K562 (cell line): ENCODE results near the gene STIM1. TPM values are rescaled to one million over a fixed set of nuclear protein-coding genes. Genes with fewer than 3 reads are reported as not detected.

Experiments used
- ATAC-seq: fragments of 200-7000 bp; cut with Tn5 transposase; 3 replicates; pipeline ENCODE4 v1.9.1; 2020; ENCODE audit warnings: moderate library complexity
- BruUV-seq: library from RNA; stranded (reverse); fragments of 400-500 nt; replicated peaks from 2 replicates; lab custom pipeline; 2021; lab: Mats Ljungman, UMichigan
- CTCF ChIA-PET: fragments of 300-600 bp; formaldehyde crosslinking; extraction: SDS; loops from one replicate; lab custom pipeline; 2021; ENCODE audit warnings: low intra/inter-chr PET ratio; lab: Yijun Ruan, JAX
- POLR2A ChIA-PET: fragments of 300-600, 350-650 bp; sonication (Branson Sonifier 250); formaldehyde crosslinking; extraction: SDS; loops from one replicate; lab custom pipeline; 2021; ENCODE audit warnings: antibody characterized with exemption, inconsistent platforms; lab: Yijun Ruan, JAX
- DNase-seq, 4 experiments: peaks; one replicate each; pipeline versions ENCODE4 v3.0.0 to v3.0.0-alpha.2; 2011 to 2018; ENCODE audit warnings: low spot score in 3 of 4, mixed read lengths in 3 of 4; ENCODE audit errors: extremely low read depth in 1 of 4
- FAIRE-seq: peaks from 2 replicates; lab custom pipeline; 2011; peaks lifted over from hg19 to GRCh38; lab: Jason Lieb, UNC
- H2AFZ ChIP-seq: 2 replicates; pipeline ENCODE4 v1.6.0; 2011; ENCODE audit warnings: low read depth, low read length, control low read depth, inconsistent platforms
- H3K27ac ChIP-seq: fragments of 200-600 bp; 3 replicates; pipeline ENCODE4 v1.8.0; 2011; ENCODE audit warnings: low read depth, mild to moderate bottlenecking, control low read depth, inconsistent platforms, low read length, moderate library complexity, mixed read lengths; ENCODE audit errors: extremely low read depth
- H3K27me3 ChIP-seq, 2 experiments: fragments of 300-600 bp in 1 of 2; 2 replicates in 1 of 2; 3 replicates in 1 of 2; pipeline versions ENCODE4 v1.6.0 to v1.8.0; 2011; ENCODE audit warnings: inconsistent platforms in 2 of 2, low read length in 2 of 2, mild to moderate bottlenecking in 1 of 2, mixed read lengths in 1 of 2, moderate library complexity in 1 of 2; ENCODE audit not compliant: control insufficient read depth in 2 of 2, insufficient read depth in 2 of 2
- H3K36me3 ChIP-seq: fragments of 300-600 bp; 3 replicates; pipeline ENCODE4 v1.8.0; 2011; ENCODE audit warnings: mild to moderate bottlenecking, low read length, inconsistent platforms; ENCODE audit not compliant: control insufficient read depth, insufficient read depth
- H3K4me1 ChIP-seq, 2 experiments: fragments of 200-600 bp in 1 of 2; replicated peaks in 1 of 2; 2 replicates in 1 of 2; 3 replicates in 1 of 2; pipeline versions ENCODE4 v1.5.1 to v1.8.0; 2011; ENCODE audit warnings: inconsistent platforms in 2 of 2, low read length in 2 of 2, mild to moderate bottlenecking in 1 of 2, mixed read lengths in 1 of 2, moderate library complexity in 1 of 2; ENCODE audit not compliant: control insufficient read depth in 2 of 2, insufficient read depth in 2 of 2
- H3K4me2 ChIP-seq: 2 replicates; pipeline ENCODE4 v1.6.1; 2011; ENCODE audit warnings: low read length, control low read depth, inconsistent platforms, mixed read lengths; ENCODE audit not compliant: insufficient read depth
- H3K4me3 ChIP-seq: fragments of 200-600 bp; sonication (generic), shearing (Covaris generic); 2 replicates; pipeline ENCODE4 v1.5.1; 2016; ENCODE audit warnings: control low read depth, inconsistent platforms
- H3K79me2 ChIP-seq: fragments of 200-600 bp; 3 replicates; pipeline ENCODE4 v1.8.0; 2011; ENCODE audit warnings: low read length, inconsistent platforms; ENCODE audit not compliant: control insufficient read depth, insufficient read depth
- H3K9ac ChIP-seq, 2 experiments: 2 replicates each; pipeline versions ENCODE4 v1.6.0 to v1.6.1; 2011; ENCODE audit warnings: low read depth in 2 of 2, low read length in 2 of 2, control low read depth in 1 of 2, inconsistent platforms in 1 of 2, mild to moderate bottlenecking in 1 of 2, mixed read lengths in 1 of 2; ENCODE audit not compliant: insufficient read depth in 1 of 2
- H3K9me1 ChIP-seq: one replicate; pipeline ENCODE4 v1.6.0; 2011; ENCODE audit warnings: inconsistent platforms, mild to moderate bottlenecking, low read length, moderate library complexity; ENCODE audit not compliant: control insufficient read depth, insufficient read depth
- H3K9me3 ChIP-seq: replicated peaks from 2 replicates; pipeline ENCODE4 v1.5.1; 2011; ENCODE audit warnings: low read depth, low read length, inconsistent platforms; ENCODE audit not compliant: control insufficient read depth, insufficient read depth
- H4K20me1 ChIP-seq: replicated peaks from 2 replicates; pipeline ENCODE4 v1.6.1; 2011; ENCODE audit warnings: low read length, inconsistent platforms, mixed read lengths; ENCODE audit not compliant: control insufficient read depth, insufficient read depth
- KDM4B ChIP-seq, 2 experiments: fragments of 450-650 bp in 1 of 2; sonication (generic) in 1 of 2; IDR thresholded peaks; 2 replicates each; pipeline ENCODE4 v1.6.1; 2016 to 2017; ENCODE audit warnings: borderline replicate concordance in 2 of 2, antibody characterized with exemption in 1 of 2, low read depth in 1 of 2, mild to moderate bottlenecking in 1 of 2
- OTX1 ChIP-seq: fragments of 450-650 bp; formaldehyde crosslinking; IDR thresholded peaks from 2 replicates; pipeline ENCODE4 v1.4.0; 2022; ENCODE audit warnings: mild to moderate bottlenecking
- TAF7 ChIP-seq: fragments of 450-650 bp; IDR thresholded peaks from 2 replicates; pipeline ENCODE4 v1.6.1; 2016; ENCODE audit warnings: missing genetic modification characterization, missing compliant biosample characterization
- ZNF124 ChIP-seq: sonication (generic); formaldehyde crosslinking; IDR thresholded peaks from 2 replicates; pipeline ENCODE4 v1.8.1; 2022; ENCODE audit warnings: missing genetic modification reagents
- ZNF263 ChIP-seq: sonication (generic); formaldehyde crosslinking; IDR thresholded peaks from 2 replicates; pipeline ENCODE4 v1.8.0; 2022; ENCODE audit warnings: mild to moderate bottlenecking, missing genetic modification reagents, borderline replicate concordance
- WGBS: fragments of 100-300 bp; shearing (Covaris generic); methylation state at CpG from one replicate; pipeline ENCODE4 v1.1.6; 2016; ENCODE audit warnings: low coverage, mixed read lengths; ENCODE audit not compliant: insufficient coverage; ENCODE audit errors: missing lambda C conversion rate; 5-methylcytosine and 5-hydroxymethylcytosine counted together
- in situ Hi-C: fragments of 300-500 bp; cut with MboI; formaldehyde crosslinking; loops from 4 replicates; pipeline ENCODE4 v1.15.0; 2018; ENCODE audit warnings: inconsistent platforms, mixed read lengths
- intact Hi-C: fragments of 100-400 bp; cut with micrococcal nuclease; formaldehyde crosslinking; loops from 2 replicates; pipeline ENCODE4 v1.14.2; 2022
- polyA plus RNA-seq, 8 experiments: library from polyadenylated mRNA; depleted of rRNA in 4 of 8; stranded (reverse) in 5 of 8; unstranded in 3 of 8; fragments of >200 nt; fragmentation: Nextera tagmentation in 2 of 8; fragmentation: Illumina TruSeq in 1 of 8; extraction: Ambion mirVana in 2 of 8; extraction: Trizol in 1 of 8; gene quantifications; 2 replicates each; pipeline versions ENCODE4 v1.2.1 to v1.2.3, GENCODE V29; 2011 to 2014; ENCODE audit warnings: inconsistent platforms in 1 of 8, missing spikeins in 1 of 8
- total RNA-seq, 7 experiments: library from RNA; depleted of rRNA in 6 of 7; stranded (reverse); fragments of >200 nt in 6 of 7; fragmentation: Illumina TruSeq in 2 of 7; extraction: Trizol in 2 of 7; gene quantifications; 2 replicates each; pipeline versions ENCODE4 v1.2.1 to v1.2.3, GENCODE V29; 2011 to 2021; ENCODE audit warnings: low replicate concordance in 1 of 7
- TF ChIP-seq, protein P1 (sequence below): fragments of 250-450 bp; sonication (Bioruptor Pico); IDR thresholded peaks from 2 replicates; pipeline ENCODE4 v1.5.0; 2020; ENCODE audit warnings: mild to moderate bottlenecking, borderline replicate concordance
- TF ChIP-seq, protein P2 (sequence below), 2 experiments: fragments of 450-650 bp; IDR thresholded peaks; 2 replicates each; pipeline ENCODE4 v1.6.1; 2016
- TF ChIP-seq, protein P3 (sequence below), 3 experiments: IDR thresholded peaks in 2 of 3; conservative IDR thresholded peaks in 1 of 3; 2 replicates each; pipeline ENCODE4 v1.5.1; 2011 to 2012; ENCODE audit warnings: low read length in 3 of 3, mild to moderate bottlenecking in 3 of 3, control low read depth in 2 of 3, improper control_type of control experiment in 1 of 3, inconsistent platforms in 1 of 3, low read depth in 1 of 3, mixed read lengths in 1 of 3, moderate library complexity in 1 of 3; ENCODE audit not compliant: insufficient read depth in 2 of 3

The STIM1 gene
- total and polyA plus RNA-seq, 9 of the 15 experiments (the other 6 are each of a cell fraction or from before 2014, with no cell fraction given), result 7.7 to 50.5 (median 22.5) TPM

DNA sequence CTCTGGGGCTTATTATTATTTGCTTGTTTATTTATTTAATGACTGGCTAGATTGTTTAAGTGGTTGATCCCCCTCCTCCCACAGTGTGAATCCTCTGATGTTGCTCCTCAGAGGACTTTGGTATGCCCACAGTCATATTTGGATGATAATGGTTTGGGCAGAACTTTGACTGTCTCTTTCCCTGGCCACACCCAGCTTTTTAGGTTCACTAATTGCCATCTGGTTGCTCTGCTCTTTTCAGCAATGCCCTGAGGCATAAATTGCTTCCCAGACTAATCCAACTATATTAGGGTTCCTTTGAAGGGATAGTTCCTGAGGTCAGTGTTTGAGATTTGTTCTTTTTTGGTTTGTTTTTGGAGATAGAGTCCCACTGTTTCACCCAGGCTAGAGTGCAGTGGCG lies 139.8 kb downstream of the STIM1 start:
- Histone ChIP-seq H3K4me3 (no peak overlapping the region), H3K4me1 (peaks cover 9 to 21% of the 10 kb centered on the region in 2 experiments; a peak in 3 of 5 replicates), H3K27ac (peak overlapping the region; percentile 87; the same call in 1 of the 3 replicates), H3K9ac (no peak overlapping the region), H4K20me1 (no peaks in the 10 kb centered on the region), H3K4me2 (no peak overlapping the region), H3K27me3 (no peaks in the 10 kb centered on the region), H3K9me1 (no peaks in the 10 kb centered on the region), H3K79me2 (peaks cover 39% of the 10 kb centered on the region), H3K9me3 (peaks cover 8% of the 10 kb centered on the region), H3K36me3 (no peaks in the 10 kb centered on the region), H2AFZ (no peak overlapping the region)
- ChIA-PET CTCF (interaction anchor here (0.7 kb wide), 1 partner anchor 75 kb away, joined by 6 read pairs; no protein-coding TSS in a partner anchor), POLR2A (interaction anchor here (1.5 kb wide), 1 partner anchor 17 kb away, joined by 4 read pairs; no protein-coding TSS in a partner anchor)
- BruUV-seq, result no TSS peak
- no peak for FAIRE-seq
- TF ChIP-seq ZNF263, result peak; percentile 53
- no peak for TF ChIP-seq KDM4B (IDR thresholded peaks at IDR 0.05; ENCODE audit: borderline replicate concordance in 2 of 2, low read depth in 1 of 2)
- intact Hi-C loops, result no loop called here
- DNase-seq, result no peak
- 88% methylated on average over 1 of the region's 1 CpG for WGBS
- ATAC-seq, result no peak
- in situ Hi-C loops, result no loop called here

DNA sequence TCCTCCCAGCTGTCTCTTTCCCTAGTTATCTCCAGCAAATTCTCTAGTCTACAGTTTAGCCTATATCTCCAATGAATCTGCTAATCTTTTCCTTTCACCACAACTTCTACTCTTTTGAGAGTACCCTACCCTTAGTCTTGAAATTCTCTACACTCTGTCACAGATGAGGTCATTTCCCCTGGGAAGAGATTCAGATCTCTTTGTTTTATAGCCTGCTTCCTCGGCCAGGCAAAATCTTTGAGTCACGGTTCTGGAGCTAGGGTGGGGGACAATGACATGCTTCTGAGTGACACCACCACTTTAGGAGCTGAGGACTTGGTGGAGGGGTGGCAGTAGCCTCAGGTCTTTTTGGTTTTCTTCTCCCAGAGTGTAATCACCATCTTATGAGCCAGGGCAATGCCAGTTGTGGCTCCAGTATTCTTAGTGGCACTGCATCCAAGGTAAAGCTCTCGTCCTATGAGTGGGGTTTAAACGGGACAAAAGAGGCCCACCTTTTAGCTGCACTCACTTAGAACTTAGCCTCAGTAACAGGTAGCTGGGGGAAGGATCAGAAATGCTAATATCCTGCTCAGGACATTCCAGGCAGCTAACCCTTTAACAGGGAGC lies 140.6 kb downstream of the STIM1 start:
- no peaks in the 10 kb centered on the region for H3K36me3 ChIP-seq
- WGBS, result 25% methylated on average over 4 of the region's 4 CpGs
- peaks cover 8% of the 10 kb centered on the region for H3K9me3 ChIP-seq
- FAIRE-seq, result peak; percentile 66
- no peaks in the 10 kb centered on the region for H4K20me1 ChIP-seq
- BruUV-seq, result no TSS peak
- H3K27me3 ChIP-seq, result no peaks in the 10 kb centered on the region
- H2AFZ ChIP-seq, result no peak overlapping the region
- CTCF ChIA-PET, result no interaction called here
- DNase-seq, result peak in 2 of 4 experiments; percentile 58 to 73
- ATAC-seq, result peak; percentile 92
- H3K4me2 ChIP-seq, result peak overlapping the region; percentile 33; the same call in 1 of the 2 replicates
- intact Hi-C loops (no loop called here), in situ Hi-C loops (no loop called here)
- H3K27ac ChIP-seq, result peak overlapping the region; percentile 87
- H3K9ac ChIP-seq, result peak overlapping the region; percentile 37; a peak in 3 of 4 replicates
- H3K4me3 ChIP-seq, result no peak overlapping the region
- POLR2A ChIA-PET, result interaction anchor here (1.0 to 1.5 kb wide), 5 partner anchors 11 to 48 kb away, joined by 3 to 8 read pairs (median 4); no protein-coding TSS in a partner anchor
- H3K4me1 ChIP-seq, result peaks cover 9 to 21% of the 10 kb centered on the region in 2 experiments; a peak in 3 of 5 replicates
- H3K9me1 ChIP-seq, result no peaks in the 10 kb centered on the region
- peaks cover 39% of the 10 kb centered on the region for H3K79me2 ChIP-seq
- TF ChIP-seq, protein P1, sequence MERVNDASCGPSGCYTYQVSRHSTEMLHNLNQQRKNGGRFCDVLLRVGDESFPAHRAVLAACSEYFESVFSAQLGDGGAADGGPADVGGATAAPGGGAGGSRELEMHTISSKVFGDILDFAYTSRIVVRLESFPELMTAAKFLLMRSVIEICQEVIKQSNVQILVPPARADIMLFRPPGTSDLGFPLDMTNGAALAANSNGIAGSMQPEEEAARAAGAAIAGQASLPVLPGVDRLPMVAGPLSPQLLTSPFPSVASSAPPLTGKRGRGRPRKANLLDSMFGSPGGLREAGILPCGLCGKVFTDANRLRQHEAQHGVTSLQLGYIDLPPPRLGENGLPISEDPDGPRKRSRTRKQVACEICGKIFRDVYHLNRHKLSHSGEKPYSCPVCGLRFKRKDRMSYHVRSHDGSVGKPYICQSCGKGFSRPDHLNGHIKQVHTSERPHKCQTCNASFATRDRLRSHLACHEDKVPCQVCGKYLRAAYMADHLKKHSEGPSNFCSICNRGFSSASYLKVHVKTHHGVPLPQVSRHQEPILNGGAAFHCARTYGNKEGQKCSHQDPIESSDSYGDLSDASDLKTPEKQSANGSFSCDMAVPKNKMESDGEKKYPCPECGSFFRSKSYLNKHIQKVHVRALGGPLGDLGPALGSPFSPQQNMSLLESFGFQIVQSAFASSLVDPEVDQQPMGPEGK (CRISPR knock-in tag), result no peak
- no peak for TF ChIP-seq ZNF124
- TF ChIP-seq, protein P2, sequence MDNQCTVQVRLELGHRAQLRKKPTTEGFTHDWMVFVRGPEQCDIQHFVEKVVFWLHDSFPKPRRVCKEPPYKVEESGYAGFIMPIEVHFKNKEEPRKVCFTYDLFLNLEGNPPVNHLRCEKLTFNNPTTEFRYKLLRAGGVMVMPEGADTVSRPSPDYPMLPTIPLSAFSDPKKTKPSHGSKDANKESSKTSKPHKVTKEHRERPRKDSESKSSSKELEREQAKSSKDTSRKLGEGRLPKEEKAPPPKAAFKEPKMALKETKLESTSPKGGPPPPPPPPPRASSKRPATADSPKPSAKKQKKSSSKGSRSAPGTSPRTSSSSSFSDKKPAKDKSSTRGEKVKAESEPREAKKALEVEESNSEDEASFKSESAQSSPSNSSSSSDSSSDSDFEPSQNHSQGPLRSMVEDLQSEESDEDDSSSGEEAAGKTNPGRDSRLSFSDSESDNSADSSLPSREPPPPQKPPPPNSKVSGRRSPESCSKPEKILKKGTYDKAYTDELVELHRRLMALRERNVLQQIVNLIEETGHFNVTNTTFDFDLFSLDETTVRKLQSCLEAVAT (IDR thresholded peaks at IDR 0.05), result no peak
- TF ChIP-seq, protein P3, sequence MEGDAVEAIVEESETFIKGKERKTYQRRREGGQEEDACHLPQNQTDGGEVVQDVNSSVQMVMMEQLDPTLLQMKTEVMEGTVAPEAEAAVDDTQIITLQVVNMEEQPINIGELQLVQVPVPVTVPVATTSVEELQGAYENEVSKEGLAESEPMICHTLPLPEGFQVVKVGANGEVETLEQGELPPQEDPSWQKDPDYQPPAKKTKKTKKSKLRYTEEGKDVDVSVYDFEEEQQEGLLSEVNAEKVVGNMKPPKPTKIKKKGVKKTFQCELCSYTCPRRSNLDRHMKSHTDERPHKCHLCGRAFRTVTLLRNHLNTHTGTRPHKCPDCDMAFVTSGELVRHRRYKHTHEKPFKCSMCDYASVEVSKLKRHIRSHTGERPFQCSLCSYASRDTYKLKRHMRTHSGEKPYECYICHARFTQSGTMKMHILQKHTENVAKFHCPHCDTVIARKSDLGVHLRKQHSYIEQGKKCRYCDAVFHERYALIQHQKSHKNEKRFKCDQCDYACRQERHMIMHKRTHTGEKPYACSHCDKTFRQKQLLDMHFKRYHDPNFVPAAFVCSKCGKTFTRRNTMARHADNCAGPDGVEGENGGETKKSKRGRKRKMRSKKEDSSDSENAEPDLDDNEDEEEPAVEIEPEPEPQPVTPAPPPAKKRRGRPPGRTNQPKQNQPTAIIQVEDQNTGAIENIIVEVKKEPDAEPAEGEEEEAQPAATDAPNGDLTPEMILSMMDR (IDR thresholded peaks at IDR 0.05 in 2 of 3, conservative IDR thresholded peaks at IDR 0.05 in 1 of 3; ENCODE audit: insufficient read depth in 2 of 3, low read depth in 1 of 3, low read length in 3 of 3), result no peak
- no peak for TF ChIP-seq OTX1
- no peak for TF ChIP-seq TAF7 (tag)
